Breast epithelium (tissue), 4 donors: ENCODE measurements around the gene DCXR. TPM values are rescaled to one million over a fixed set of nuclear protein-coding genes. Genes with fewer than 3 reads are reported as not detected.

Source experiments
- DNase-seq, 2 donors: peaks; one replicate each; pipeline ENCODE4 v3.0.0-alpha.2; 2019; ENCODE audit warnings: low spot score in 2 of 2
- H3K27ac ChIP-seq, 2 donors: fragments of 200-600 bp; sonication (generic) in 1 of 2; one replicate each; pipeline ENCODE4 v1.5.1; 2016 to 2019; ENCODE audit warnings: mild to moderate bottlenecking in 1 of 2
- H3K27me3 ChIP-seq, 2 donors: fragments of 200-600 bp; sonication (generic) in 1 of 2; one replicate each; pipeline versions ENCODE4 v1.5.1 to v1.6.0; 2017 to 2019; ENCODE audit warnings: control low read depth in 1 of 2, mild to moderate bottlenecking in 1 of 2
- H3K36me3 ChIP-seq: fragments of 200-600 bp; one replicate; pipeline ENCODE4 v1.5.1; 2019
- H3K4me1 ChIP-seq, 2 donors: fragments of 200-600 bp; sonication (generic); one replicate each; pipeline ENCODE4 v1.5.1; 2016 to 2019; ENCODE audit warnings: control low read depth in 1 of 2
- H3K4me3 ChIP-seq, 3 donors: fragments of 200-600 bp; sonication (generic); 1 replicate in 2 of 3; 2 replicates in 1 of 3; pipeline ENCODE4 v1.5.1; 2016 to 2019; ENCODE audit warnings: mild to moderate bottlenecking in 3 of 3, moderate library complexity in 2 of 3
- H3K9me3 ChIP-seq, 2 donors: fragments of 200-600 bp; sonication (generic) in 1 of 2; one replicate each; pipeline ENCODE4 v1.5.1; 2016 to 2019; ENCODE audit warnings: control low read depth in 1 of 2
- CTCF ChIP-seq, 3 donors: fragments of 450-650 bp; IDR thresholded peaks; one replicate each; pipeline ENCODE4 v1.5.1; 2016 to 2017; ENCODE audit warnings: antibody characterized with exemption in 3 of 3, mild to moderate bottlenecking in 3 of 3, moderate library complexity in 3 of 3
- POLR2A ChIP-seq: fragments of 450-650 bp; IDR thresholded peaks from one replicate; pipeline ENCODE4 v1.6.1; 2016; ENCODE audit warnings: antibody characterized with exemption, mild to moderate bottlenecking, moderate library complexity
- POLR2AphosphoS5 ChIP-seq, 3 donors: sonication (generic); formaldehyde crosslinking; IDR thresholded peaks; one replicate each; pipeline ENCODE4 v1.6.1; 2017; ENCODE audit warnings: antibody characterized with exemption in 3 of 3
- intact Hi-C: fragments of 100-400 bp; cut with DNase I; formaldehyde crosslinking; loops from one replicate; pipeline ENCODE4 v1.15.1; 2023; ENCODE audit warnings: low total_unique reads
- total RNA-seq, 3 donors: library from RNA; depleted of rRNA; stranded (reverse); fragments of >200 nt; gene quantifications; one replicate each; pipeline ENCODE4 v1.1.0, GENCODE V29; 2016

DCXR gene
- total RNA-seq, 3 donors from 2014 or later: 202 to 484 (median 228) TPM

- Histone ChIP-seq H3K9me3 (no peaks in the 10 kb centered on the region), H3K27ac (no peak overlapping the region), H3K27me3 (no peaks in the 10 kb centered on the region), H3K4me3 (no peak overlapping the region), H3K4me1 (no peaks in the 10 kb centered on the region), H3K36me3 (no peaks in the 10 kb centered on the region)
- intact Hi-C loops: no loop called here
- DNase-seq: no peak
- TF ChIP-seq POLR2AphosphoS5 (IDR thresholded peaks at IDR 0.05) (no peak), CTCF (IDR thresholded peaks at IDR 0.05) (no peak), POLR2A (no peak)
These were observed 22.1 kb downstream of the DCXR start for GRCh38 chr17:82015311-82015971.

DNA sequence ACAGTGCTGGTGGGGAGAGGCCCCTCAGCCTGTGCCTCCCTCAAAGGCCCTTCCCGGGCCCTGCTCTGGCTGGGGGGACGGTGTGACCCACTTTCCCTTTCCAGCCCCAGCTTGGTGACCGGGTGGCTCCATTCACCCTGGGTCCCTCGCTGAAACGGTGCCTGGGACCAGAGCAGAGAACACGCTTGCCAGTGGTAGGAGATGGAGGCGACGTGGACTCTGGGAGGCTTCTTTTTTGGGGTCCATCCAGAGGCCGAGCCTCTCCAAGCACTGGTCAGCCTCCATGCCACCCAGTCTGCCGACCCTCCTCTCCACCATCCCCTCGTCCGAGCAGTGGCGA lies 22.6 kb downstream of the DCXR start:
- Histone ChIP-seq H3K27ac (no peak overlapping the region), H3K4me3 (no peak overlapping the region), H3K9me3 (no peaks in the 10 kb centered on the region), H3K4me1 (no peaks in the 10 kb centered on the region), H3K27me3 (no peaks in the 10 kb centered on the region), H3K36me3 (no peaks in the 10 kb centered on the region)
- TF ChIP-seq CTCF (IDR thresholded peaks at IDR 0.05) (no peak), POLR2AphosphoS5 (IDR thresholded peaks at IDR 0.05) (no peak), POLR2A (no peak)
- no peak for DNase-seq
- intact Hi-C loops: no loop called here

DNA sequence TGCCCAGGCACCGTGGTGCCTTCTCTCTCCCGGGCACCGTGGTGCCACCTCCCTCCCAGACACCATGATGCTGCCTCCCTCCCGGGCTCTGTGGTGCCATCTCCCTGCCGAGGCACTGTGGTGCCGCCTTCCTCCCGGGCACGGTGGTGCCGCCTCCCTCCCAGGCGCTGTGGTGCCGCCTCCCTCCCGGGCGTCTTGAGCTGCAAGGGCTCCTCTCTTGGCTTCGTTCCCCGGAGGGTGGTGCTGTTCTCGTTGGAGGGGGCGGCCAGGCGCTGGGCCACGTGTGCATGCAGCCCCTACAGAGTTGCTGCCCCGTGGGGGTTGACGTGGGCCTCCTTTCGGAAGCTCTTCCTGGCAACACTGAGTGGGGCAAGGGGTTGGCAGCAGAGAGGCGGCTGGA lies 23.1 kb downstream of the DCXR start:
- Histone ChIP-seq H3K4me3 (no peak overlapping the region), H3K36me3 (no peaks in the 10 kb centered on the region), H3K9me3 (no peaks in the 10 kb centered on the region), H3K4me1 (no peaks in the 10 kb centered on the region), H3K27me3 (no peaks in the 10 kb centered on the region), H3K27ac (no peak overlapping the region)
- no peak for DNase-seq
- intact Hi-C loops: no loop called here
- TF ChIP-seq POLR2A (no peak), CTCF (IDR thresholded peaks at IDR 0.05) (no peak), POLR2AphosphoS5 (IDR thresholded peaks at IDR 0.05) (no peak)

GRCh38 chr17:82013772-82014321 lies 23.6 kb downstream of the DCXR start:
- TF ChIP-seq POLR2A: no peak
- no peak for TF ChIP-seq CTCF (IDR thresholded peaks at IDR 0.05)
- no peak for TF ChIP-seq POLR2AphosphoS5 (IDR thresholded peaks at IDR 0.05)
- intact Hi-C loops: no loop called here
- DNase-seq: no peak
- Histone ChIP-seq H3K27me3 (no peaks in the 10 kb centered on the region), H3K36me3 (no peaks in the 10 kb centered on the region), H3K4me3 (no peak overlapping the region), H3K9me3 (no peaks in the 10 kb centered on the region), H3K4me1 (no peaks in the 10 kb centered on the region), H3K27ac (peak overlapping the region; percentile 54 to 68)

GRCh38 chr17:82013341-82013740 lies 24.2 kb downstream of the DCXR start:
- TF ChIP-seq CTCF (IDR thresholded peaks at IDR 0.05): no peak
- TF ChIP-seq POLR2AphosphoS5 (IDR thresholded peaks at IDR 0.05): no peak
- TF ChIP-seq POLR2A: no peak
- Histone ChIP-seq H3K4me3 (no peak overlapping the region), H3K9me3 (no peaks in the 10 kb centered on the region), H3K27me3 (no peaks in the 10 kb centered on the region), H3K27ac (peak overlapping the region; percentile 54 to 68), H3K4me1 (no peaks in the 10 kb centered on the region), H3K36me3 (no peaks in the 10 kb centered on the region)
- DNase-seq: no peak
- intact Hi-C loops: no loop called here
